ENCODE data around the gene PER3.
"Not testable (repeated sequence)": the region's sequence is repeated elsewhere in the genome, so short reads cannot be mapped to it uniquely, and the experiment has no call there.

Gene PER3

GRCh38 chr1:7778133-7778628 lies 5.9 kb upstream of the PER3 start:
- no peak for DNase-seq (ENCODE audit: low read depth in 4 of 4, low spot score in 1 of 4)

- no peak for DNase-seq (ENCODE audit: low read depth in 4 of 4, low spot score in 1 of 4)
Observed at GRCh38 chr1:7780976-7781375, 3.1 kb upstream of the PER3 start.

DNA sequence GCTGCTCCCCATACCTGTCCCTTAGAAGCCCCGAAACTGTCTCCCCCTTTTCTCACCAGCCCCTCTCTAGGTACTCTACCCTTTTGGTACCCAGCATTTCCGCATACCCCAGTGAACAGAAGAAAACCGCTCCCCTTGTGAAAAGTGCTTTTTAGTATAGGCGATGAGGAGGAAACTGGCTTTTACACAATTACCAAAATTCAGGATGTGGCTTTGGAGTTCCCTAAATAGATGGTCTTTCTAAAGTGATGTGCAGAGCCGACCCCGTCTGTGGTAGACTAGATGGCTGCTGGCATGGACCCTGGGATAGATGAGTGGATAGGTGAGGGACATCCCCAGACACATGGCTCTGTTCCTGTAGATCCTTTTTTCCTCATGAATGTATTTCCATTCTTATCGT lies 2.6 kb upstream of the PER3 start:
- no peak for DNase-seq (ENCODE audit: low read depth in 4 of 4, low spot score in 1 of 4)

DNA sequence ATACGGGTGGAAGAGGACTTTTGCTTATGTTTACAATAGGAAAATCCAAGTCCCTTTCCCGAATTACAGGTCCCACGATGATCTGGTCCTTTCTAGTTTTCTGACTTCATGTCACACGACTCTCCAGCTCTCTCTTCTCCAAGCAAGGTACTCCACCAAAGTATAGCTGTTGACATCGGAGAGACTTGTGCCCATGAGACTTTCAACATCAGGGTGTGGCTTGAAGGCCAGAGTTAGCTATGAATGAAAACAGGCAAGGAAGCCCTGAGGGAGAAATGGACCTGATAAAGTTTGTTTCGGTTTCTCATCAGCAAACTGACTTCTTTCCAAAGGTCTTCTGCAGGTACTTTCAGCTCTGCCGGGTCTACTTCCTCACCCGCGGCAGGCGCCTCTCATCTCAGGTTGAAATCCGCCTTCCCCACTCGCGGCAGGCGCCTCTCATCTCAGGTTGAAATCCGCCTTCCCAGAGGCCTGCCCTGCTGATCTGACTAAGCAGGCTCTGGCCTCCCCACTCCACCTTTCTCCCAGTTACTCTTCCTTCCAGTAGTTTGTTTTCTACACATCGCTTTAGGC lies 2.1 kb upstream of the PER3 start:
- no peak for DNase-seq (ENCODE audit: low read depth in 4 of 4, low spot score in 1 of 4)

GRCh38 chr1:7783178-7783711 lies 846 bp upstream of the PER3 start:
- DNase-seq (ENCODE audit: low read depth in 4 of 4, low spot score in 1 of 4), result no peak

DNA sequence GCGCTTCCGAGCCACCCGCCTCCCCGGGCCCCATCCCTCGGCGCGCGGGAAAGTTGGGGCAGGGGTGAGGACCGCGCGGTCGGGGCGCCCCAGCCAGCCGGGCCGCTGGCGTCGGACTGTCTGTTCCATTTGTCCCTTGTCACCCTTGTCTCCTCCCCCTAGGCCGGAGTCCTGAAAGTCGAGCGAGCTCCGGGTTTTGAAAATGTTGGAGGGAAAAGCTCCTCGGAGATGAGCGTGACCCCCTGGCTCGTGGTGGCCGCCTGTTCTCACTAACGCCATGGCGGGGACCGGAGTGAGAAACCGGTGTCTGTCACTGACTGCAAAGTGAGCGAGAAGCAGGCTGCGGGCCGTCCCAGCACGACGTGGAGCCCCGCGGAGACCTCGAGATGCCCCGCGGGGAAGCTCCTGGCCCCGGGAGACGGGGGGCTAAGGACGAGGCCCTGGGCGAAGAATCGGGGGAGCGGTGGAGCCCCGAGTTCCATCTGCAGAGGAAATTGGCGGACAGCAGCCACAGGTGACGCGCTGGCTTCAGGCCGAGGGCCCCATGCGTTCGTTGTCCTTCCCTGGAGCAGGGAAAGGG lies 491 bp downstream of the PER3 start:
- no peak for DNase-seq (ENCODE audit: low read depth in 4 of 4, low spot score in 1 of 4)

- no peak for DNase-seq (ENCODE audit: low read depth in 4 of 4, low spot score in 1 of 4)
Observed at GRCh38 chr1:7785108-7785507, 1.0 kb downstream of the PER3 start.

GRCh38 chr1:7786795-7787194 lies 2.7 kb downstream of the PER3 start:
- DNase-seq (ENCODE audit: low read depth in 4 of 4, low spot score in 1 of 4), result no peak

DNA sequence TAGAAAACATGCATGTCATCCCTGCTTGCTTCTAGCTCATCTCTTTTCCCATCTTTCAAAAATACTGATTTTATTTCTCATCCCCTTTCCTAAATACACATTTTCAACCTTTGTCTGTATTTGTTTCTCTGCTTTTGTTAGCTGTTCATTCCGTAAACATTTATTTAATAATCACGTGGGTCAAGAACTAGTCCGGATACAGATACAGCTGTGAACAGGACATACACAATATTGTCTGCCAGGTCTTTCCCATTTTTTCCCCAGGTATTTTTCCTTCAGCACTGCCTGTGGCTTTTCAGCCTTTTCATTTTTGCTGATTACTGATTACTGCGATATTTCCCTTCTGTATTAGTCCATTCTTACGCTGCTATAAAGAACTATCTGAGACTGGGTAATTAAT lies 5.7 kb downstream of the PER3 start:
- no peak for DNase-seq (ENCODE audit: low read depth in 4 of 4, low spot score in 1 of 4)

GRCh38 chr1:7791027-7791426 lies 6.9 kb downstream of the PER3 start:
- not testable (repeated sequence) for DNase-seq (ENCODE audit: low read depth in 4 of 4, low spot score in 1 of 4)

GRCh38 chr1:7795406-7795805 lies 11.3 kb downstream of the PER3 start:
- DNase-seq (ENCODE audit: low read depth in 4 of 4, low spot score in 1 of 4), result no peak

DNA sequence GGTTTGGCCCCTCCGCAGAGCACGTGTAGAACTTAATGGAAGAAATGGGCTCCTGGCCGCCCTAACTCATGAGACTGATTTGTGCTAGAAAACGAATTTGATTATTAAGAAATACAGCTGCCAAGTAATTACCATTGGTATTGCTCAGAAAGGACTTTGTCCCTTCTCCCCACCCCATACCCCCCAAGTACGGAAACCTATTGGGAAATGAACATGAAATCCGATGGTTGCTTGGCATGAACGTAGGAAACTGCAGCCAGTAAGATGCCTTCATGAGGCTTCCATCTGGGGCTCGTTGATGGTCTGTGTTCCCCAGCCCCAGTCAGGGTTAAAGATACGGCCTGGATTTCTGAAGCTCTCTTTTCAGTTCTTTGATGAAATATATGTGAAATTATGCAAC lies 21.4 kb downstream of the PER3 start:
- DNase-seq (ENCODE audit: low read depth in 4 of 4, low spot score in 1 of 4), result no peak

- DNase-seq (ENCODE audit: low read depth in 4 of 4, low spot score in 1 of 4), result no peak
Observed at GRCh38 chr1:7808253-7808844, 24.3 kb downstream of the PER3 start.

- no peak for DNase-seq (ENCODE audit: low read depth in 4 of 4, low spot score in 1 of 4)
Observed at GRCh38 chr1:7809742-7810141, 25.7 kb downstream of the PER3 start.

DNA sequence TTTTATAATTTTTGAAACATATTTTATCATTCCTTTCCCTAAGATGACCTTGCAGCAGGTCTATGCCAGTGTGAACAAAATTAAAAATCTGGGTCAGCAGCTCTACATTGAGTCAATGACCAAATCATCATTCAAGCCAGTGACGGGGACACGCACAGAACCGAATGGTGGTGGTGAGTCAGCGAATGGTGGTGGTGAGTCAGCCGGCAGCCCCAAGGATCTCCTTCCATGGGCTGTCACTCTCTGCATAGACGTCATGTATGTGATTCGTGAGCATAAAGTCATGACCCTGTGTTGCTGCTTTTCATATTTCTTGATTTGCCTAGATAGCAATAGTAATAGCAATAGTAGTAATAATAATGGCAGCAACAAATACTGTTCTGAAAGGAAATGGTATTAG lies 26.3 kb downstream of the PER3 start:
- DNase-seq (ENCODE audit: low read depth in 4 of 4, low spot score in 1 of 4), result peak in 2 of 4 experiments; percentile 9 to 21

DNA sequence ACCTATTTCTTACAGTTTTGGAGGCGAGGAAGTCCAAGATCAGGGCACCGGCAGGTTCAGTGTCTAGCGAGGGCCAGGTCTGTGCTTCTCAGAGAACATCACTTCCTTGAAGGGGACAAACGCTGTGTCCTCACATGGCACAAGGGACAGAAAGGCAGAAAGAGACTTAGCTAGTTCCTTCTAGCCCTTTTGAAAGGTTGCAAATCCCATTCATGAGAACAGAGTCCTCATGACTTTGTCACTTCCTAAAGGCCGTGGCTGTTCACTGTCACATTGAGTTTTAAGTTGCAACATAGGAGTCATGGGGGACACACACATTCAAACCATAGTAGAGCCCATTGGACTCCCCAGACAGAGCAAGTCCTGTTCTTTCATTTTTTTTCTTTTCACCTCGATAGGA lies 27.4 kb downstream of the PER3 start:
- no peak for DNase-seq (ENCODE audit: low read depth in 4 of 4, low spot score in 1 of 4)

GRCh38 chr1:7813677-7814373 lies 29.7 kb downstream of the PER3 start:
- DNase-seq (ENCODE audit: low read depth in 4 of 4, low spot score in 1 of 4), result no peak

DNA sequence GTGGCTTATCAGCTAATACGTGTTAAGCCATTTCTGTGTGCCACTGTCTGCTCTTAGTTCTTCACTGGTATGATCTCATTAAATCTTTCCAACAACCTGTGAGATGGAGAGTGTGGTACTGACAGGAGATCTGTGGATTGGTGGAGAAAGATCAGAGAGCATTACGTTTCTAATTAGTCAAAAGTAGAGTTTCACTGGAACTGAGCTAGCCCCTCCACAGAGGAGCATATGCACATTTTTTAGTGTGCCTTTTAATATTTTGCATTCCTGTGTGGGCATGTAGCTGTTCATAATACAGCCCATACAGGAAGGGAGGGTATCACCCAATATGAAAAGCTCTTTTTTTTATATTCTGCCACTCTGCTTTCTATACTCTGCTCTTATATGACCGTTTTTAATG lies 37.2 kb downstream of the PER3 start:
- no peak for DNase-seq (ENCODE audit: low read depth in 4 of 4, low spot score in 1 of 4)

DNA sequence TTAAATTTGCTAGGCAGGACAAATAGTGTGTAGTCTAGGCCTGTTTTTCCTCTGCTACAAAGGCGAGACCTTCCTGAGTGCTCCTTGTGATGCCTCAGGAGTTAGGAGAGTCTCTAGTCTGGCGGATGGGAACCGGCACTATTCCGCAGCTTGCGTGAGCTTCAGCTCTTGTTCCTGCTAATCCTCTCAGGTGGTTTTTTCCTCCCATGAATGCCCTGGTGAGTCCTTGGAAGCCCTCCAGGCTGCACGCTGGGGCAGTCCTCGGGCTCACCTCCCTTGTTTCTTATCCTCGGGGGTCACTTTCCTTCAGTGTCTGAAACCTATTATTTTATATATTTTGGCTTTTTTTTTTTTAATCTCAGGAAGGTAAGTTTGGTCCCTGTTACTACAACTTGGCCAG lies 40.6 kb downstream of the PER3 start:
- no peak for DNase-seq (ENCODE audit: low read depth in 4 of 4, low spot score in 1 of 4)

- DNase-seq (ENCODE audit: low read depth in 4 of 4, low spot score in 1 of 4), result no peak
Observed at GRCh38 chr1:7826363-7826762, 42.3 kb downstream of the PER3 start.

DNA sequence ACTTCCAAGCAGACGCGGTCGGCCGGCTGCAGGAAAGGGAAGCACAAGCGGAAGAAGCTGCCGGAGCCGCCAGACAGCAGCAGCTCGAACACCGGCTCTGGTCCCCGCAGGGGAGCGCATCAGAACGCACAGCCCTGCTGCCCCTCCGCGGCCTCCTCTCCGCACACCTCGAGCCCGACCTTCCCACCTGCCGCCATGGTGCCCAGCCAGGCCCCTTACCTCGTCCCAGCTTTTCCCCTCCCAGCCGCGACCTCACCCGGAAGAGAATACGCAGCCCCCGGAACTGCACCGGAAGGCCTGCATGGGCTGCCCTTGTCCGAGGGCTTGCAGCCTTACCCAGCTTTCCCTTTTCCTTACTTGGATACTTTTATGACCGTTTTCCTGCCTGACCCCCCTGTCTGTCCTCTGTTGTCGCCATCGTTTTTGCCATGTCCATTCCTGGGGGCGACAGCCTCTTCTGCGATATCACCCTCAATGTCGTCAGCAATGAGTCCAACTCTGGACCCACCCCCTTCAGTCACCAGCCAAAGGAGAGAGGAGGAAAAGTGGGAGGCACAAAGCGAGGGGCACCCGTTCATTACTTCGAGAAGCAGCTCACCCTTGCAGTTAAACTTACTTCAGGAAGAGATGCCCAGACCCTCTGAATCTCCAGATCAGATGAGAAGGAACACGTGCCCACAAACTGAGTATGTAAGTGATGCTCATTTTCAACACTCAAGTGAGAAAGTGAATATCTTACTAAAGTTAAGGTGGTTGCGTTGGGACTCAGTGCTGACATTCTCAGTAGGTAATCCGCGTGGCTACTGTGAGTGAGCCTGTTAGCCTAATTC lies 43.2 kb downstream of the PER3 start:
- peak in 2 of 4 experiments; percentile 2 to 18 for DNase-seq (ENCODE audit: low read depth in 4 of 4, low spot score in 1 of 4)
